GM19452 (cell line): Measurements from ENCODE around the gene CCDC89.
"Not testable (repeated sequence)": the region's sequence is repeated elsewhere in the genome, so short reads cannot be mapped to it uniquely, and the experiment has no call there.

ENCODE experiments used
- ATAC-seq: cut with Tn5 transposase; IDR thresholded peaks from one replicate; pipeline ENCODE4 v1.9.1; 2021; ENCODE audit not compliant: unreplicated experiment

Gene CCDC89

GRCh38 chr11:85654343-85654742 is 31.7 kb downstream of the CCDC89 start:
- not testable (repeated sequence) for ATAC-seq

GRCh38 chr11:85652786-85653447 is 33.1 kb downstream of the CCDC89 start:
- no peak for ATAC-seq

GRCh38 chr11:85651118-85651517 is 34.9 kb downstream of the CCDC89 start:
- ATAC-seq: no peak

- ATAC-seq: peak; percentile 99
These were observed 38.2 kb downstream of the CCDC89 start, which contains the start of gene TMEM126A for GRCh38 chr11:85647604-85648299. TMEM126A (plus strand) TSS chr11:85647967; CDS start chr11:85650256, 2,289 bp downstream.

- ATAC-seq: no peak
These were observed 38.9 kb downstream of the CCDC89 start for GRCh38 chr11:85647078-85647477.

GRCh38 chr11:85643191-85643614 is 42.8 kb downstream of the CCDC89 start:
- ATAC-seq: no peak

GRCh38 chr11:85634747-85635146 is 51.2 kb downstream of the CCDC89 start:
- no peak for ATAC-seq
